C4-2B (cell line): ENCODE results near the gene PLA2G2E.

Source experiments
- ZFX ChIP-seq: fragments of 450-650 bp; IDR thresholded peaks from 2 replicates; pipeline ENCODE4 v1.6.1; 2017
- TF ChIP-seq, protein P1 (sequence below): fragments of 450-650 bp; conservative IDR thresholded peaks from 2 replicates; pipeline ENCODE4 v1.5.1; 2017; ENCODE audit warnings: mild to moderate bottlenecking

DNA sequence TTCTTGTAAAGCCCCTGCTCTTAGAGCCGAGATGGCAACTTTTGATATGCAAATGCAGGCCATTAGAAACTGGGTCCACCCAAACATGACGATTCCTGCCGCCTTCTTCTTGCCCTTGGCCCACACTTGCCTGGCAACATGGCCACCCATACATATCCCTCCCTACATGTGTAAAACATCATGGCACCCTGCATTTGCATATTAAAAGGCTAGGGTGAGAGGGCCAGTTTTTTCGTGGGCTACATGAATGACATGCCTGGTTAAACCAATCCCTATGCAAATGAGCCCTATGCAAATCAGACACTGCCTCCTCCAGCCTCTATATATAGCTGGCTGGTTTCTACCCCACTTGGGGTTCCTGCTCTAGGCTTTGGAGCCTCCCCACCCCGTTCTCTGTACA, 37.2 kb upstream of the PLA2G2E start:
- TF ChIP-seq, protein P1, sequence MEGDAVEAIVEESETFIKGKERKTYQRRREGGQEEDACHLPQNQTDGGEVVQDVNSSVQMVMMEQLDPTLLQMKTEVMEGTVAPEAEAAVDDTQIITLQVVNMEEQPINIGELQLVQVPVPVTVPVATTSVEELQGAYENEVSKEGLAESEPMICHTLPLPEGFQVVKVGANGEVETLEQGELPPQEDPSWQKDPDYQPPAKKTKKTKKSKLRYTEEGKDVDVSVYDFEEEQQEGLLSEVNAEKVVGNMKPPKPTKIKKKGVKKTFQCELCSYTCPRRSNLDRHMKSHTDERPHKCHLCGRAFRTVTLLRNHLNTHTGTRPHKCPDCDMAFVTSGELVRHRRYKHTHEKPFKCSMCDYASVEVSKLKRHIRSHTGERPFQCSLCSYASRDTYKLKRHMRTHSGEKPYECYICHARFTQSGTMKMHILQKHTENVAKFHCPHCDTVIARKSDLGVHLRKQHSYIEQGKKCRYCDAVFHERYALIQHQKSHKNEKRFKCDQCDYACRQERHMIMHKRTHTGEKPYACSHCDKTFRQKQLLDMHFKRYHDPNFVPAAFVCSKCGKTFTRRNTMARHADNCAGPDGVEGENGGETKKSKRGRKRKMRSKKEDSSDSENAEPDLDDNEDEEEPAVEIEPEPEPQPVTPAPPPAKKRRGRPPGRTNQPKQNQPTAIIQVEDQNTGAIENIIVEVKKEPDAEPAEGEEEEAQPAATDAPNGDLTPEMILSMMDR = no peak
- TF ChIP-seq ZFX = no peak
